GM21825 (cell line): ENCODE data around the gene ALLC.

ENCODE experiments used
- ATAC-seq: cut with Tn5 transposase; IDR thresholded peaks from one replicate; pipeline ENCODE4 v1.9.1; 2021; ENCODE audit warnings: mild to moderate bottlenecking, moderate library complexity; ENCODE audit not compliant: unreplicated experiment

ALLC gene

GRCh38 chr2:3674066-3674845 is 16.3 kb downstream of the ALLC start:
- no peak for ATAC-seq

- ATAC-seq = no peak
These were observed 17.7 kb downstream of the ALLC start for GRCh38 chr2:3675687-3676086.

- no peak for ATAC-seq
These were observed 19.4 kb downstream of the ALLC start for GRCh38 chr2:3677436-3677835.

- no peak for ATAC-seq
These were observed 20.2 kb downstream of the ALLC start for GRCh38 chr2:3678212-3678611.

GRCh38 chr2:3679180-3679579 is 21.2 kb downstream of the ALLC start:
- no peak for ATAC-seq

- ATAC-seq = no peak
These were observed 21.8 kb downstream of the ALLC start for GRCh38 chr2:3679616-3680393.

- ATAC-seq = no peak
These were observed 22.7 kb downstream of the ALLC start for GRCh38 chr2:3680548-3681345.

- no peak for ATAC-seq
These were observed 23.6 kb downstream of the ALLC start for GRCh38 chr2:3681625-3682024.

GRCh38 chr2:3682811-3683210 is 24.8 kb downstream of the ALLC start:
- ATAC-seq = no peak

- ATAC-seq = no peak
These were observed 25.9 kb downstream of the ALLC start for GRCh38 chr2:3683748-3684454.

- ATAC-seq = no peak
These were observed 32.2 kb downstream of the ALLC start for GRCh38 chr2:3689998-3690748.

GRCh38 chr2:3692375-3692774 is 34.4 kb downstream of the ALLC start:
- ATAC-seq = no peak

GRCh38 chr2:3696545-3696944 is 38.5 kb downstream of the ALLC start:
- ATAC-seq = no peak

- ATAC-seq = no peak
These were observed 43.1 kb downstream of the ALLC start for GRCh38 chr2:3701071-3701470.

GRCh38 chr2:3703236-3703756 is 45.3 kb downstream of the ALLC start, which contains the start of gene DCDC2C:
TSS of gene DCDC2C (plus strand) at chr2:3703575. CDS start at chr2:3703752, 177 bp downstream.
- no peak for ATAC-seq

- no peak for ATAC-seq
These were observed 45.9 kb downstream of the ALLC start for GRCh38 chr2:3703757-3704355.

- no peak for ATAC-seq
These were observed 46.7 kb downstream of the ALLC start for GRCh38 chr2:3704692-3705091.

- no peak for ATAC-seq
These were observed 47.8 kb downstream of the ALLC start for GRCh38 chr2:3705782-3706181.

GRCh38 chr2:3706892-3707291 is 48.9 kb downstream of the ALLC start:
- ATAC-seq = no peak
